Activated CD4-positive, alpha-beta T cell treated with anti-CD3 and anti-CD28 coated beads, Interleukin-2, amount 10 ng/mL, durations not matched to agents 7 days and 5 days (primary cell): ENCODE results near the gene TMIGD1. TPM values are rescaled to one million over a fixed set of nuclear protein-coding genes. Genes with fewer than 3 reads are reported as not detected.

Experiments used
- CTCF ChIA-PET: fragments of 350-600 bp; sonication (Branson Sonifier 250); formaldehyde crosslinking; loops from one replicate; lab custom pipeline; 2021; ENCODE audit warnings: antibody characterized with exemption; lab: Charles Lee
- POLR2A ChIA-PET: fragments of 350-600 bp; sonication (Branson Sonifier 250); formaldehyde crosslinking; loops from one replicate; lab custom pipeline; 2021; ENCODE audit warnings: antibody characterized with exemption; lab: Charles Lee
- DNase-seq: peaks from one replicate; pipeline ENCODE4 v3.0.0-alpha.2; 2020
- H3K27ac Mint-ChIP-seq: one replicate; pipeline ENCODE4 v1.8.0; 2021; ENCODE audit warnings: mild to moderate bottlenecking, moderate library complexity, mixed read lengths
- H3K27me3 Mint-ChIP-seq: one replicate; pipeline ENCODE4 v1.8.0; 2021; ENCODE audit warnings: mixed read lengths
- H3K36me3 Mint-ChIP-seq: one replicate; pipeline ENCODE4 v1.8.0; 2021; ENCODE audit warnings: low read depth, mixed read lengths
- H3K4me1 Mint-ChIP-seq: one replicate; pipeline ENCODE4 v1.8.0; 2021; ENCODE audit warnings: mixed read lengths
- H3K4me3 Mint-ChIP-seq: one replicate; pipeline ENCODE4 v1.8.0; 2021; ENCODE audit warnings: mild to moderate bottlenecking, moderate library complexity, mixed read lengths
- H3K9me3 Mint-ChIP-seq: one replicate; pipeline ENCODE4 v1.8.0; 2021; ENCODE audit warnings: mixed read lengths
- total RNA-seq, 2 experiments: library from RNA; stranded (reverse); gene quantifications; one replicate each; pipeline ENCODE4 v1.2.3, GENCODE V29; 2021

Gene TMIGD1
- not detected for total RNA-seq

- peaks cover 2% of the 10 kb centered on the region for H3K36me3 Mint-ChIP-seq
- POLR2A ChIA-PET: interaction anchor here (0.6 kb wide), 1 partner anchor 163 kb away, joined by 4 read pairs; no protein-coding TSS in a partner anchor
- H3K27me3 Mint-ChIP-seq: no peaks in the 10 kb centered on the region
- DNase-seq: no peak
- CTCF ChIA-PET: interaction anchor here (1.8 to 4.4 kb wide), 2 partner anchors 42 to 229 kb away, joined by 6 to 25 read pairs; partner anchors contain the start of gene BLMH
- peak within 1 kb of the TSS; percentile 88 for H3K27ac Mint-ChIP-seq
- H3K4me1 Mint-ChIP-seq: peaks cover 56% of the 10 kb centered on the region
- peaks cover 3% of the 10 kb centered on the region for H3K9me3 Mint-ChIP-seq
- H3K4me3 Mint-ChIP-seq: no peak within 1 kb of the TSS
Measured at GRCh38 chr17:30333503-30334360, at the start of gene TMIGD1. Gene TMIGD1, minus strand, starts transcription at chr17:30334057. Its CDS starts 1,924 bp downstream, at chr17:30332133.

DNA sequence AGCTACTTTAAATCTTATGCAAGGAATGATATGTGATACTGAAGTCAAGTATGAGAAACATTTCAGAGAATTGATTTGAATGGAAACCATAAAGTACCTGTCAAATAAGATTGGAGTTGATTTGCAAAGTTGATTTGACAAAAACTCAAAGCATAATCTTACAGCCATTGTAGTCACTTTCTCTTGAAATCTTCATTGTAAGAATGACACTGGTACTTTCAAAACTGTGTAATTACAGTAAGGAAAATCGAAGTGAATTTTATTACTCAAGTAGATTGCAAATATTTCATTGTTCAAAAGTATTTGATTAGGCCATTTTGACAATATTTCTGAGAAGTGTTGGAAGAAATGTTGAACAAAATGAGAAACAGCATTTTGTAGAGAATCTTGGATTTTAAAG lies 48.5 kb upstream of the TMIGD1 start:
- Mint-ChIP-seq H3K9me3 (no peaks in the 10 kb centered on the region), H3K4me3 (no peak overlapping the region), H3K36me3 (peaks cover 8% of the 10 kb centered on the region), H3K4me1 (peaks cover 46% of the 10 kb centered on the region), H3K27ac (no peak overlapping the region), H3K27me3 (no peaks in the 10 kb centered on the region)
- CTCF ChIA-PET: no interaction called here
- POLR2A ChIA-PET: no interaction called here
- DNase-seq: no peak

GRCh38 chr17:30381340-30381659 lies 47.4 kb upstream of the TMIGD1 start:
- POLR2A ChIA-PET: no interaction called here
- peaks cover 55% of the 10 kb centered on the region for H3K4me1 Mint-ChIP-seq
- no peak overlapping the region for H3K4me3 Mint-ChIP-seq
- no peak overlapping the region for H3K27ac Mint-ChIP-seq
- DNase-seq: no peak
- no peaks in the 10 kb centered on the region for H3K27me3 Mint-ChIP-seq
- H3K36me3 Mint-ChIP-seq: peaks cover 2% of the 10 kb centered on the region
- no peaks in the 10 kb centered on the region for H3K9me3 Mint-ChIP-seq
- CTCF ChIA-PET: interaction anchor here (0.8 to 1.6 kb wide), 7 partner anchors 10 to 256 kb away, joined by 3 to 4 read pairs (median 3); no protein-coding TSS in a partner anchor

GRCh38 chr17:30380643-30381339 lies 46.9 kb upstream of the TMIGD1 start:
- CTCF ChIA-PET: interaction anchor here (0.8 to 1.6 kb wide), 8 partner anchors 9 to 256 kb away, joined by 3 to 4 read pairs (median 3); no protein-coding TSS in a partner anchor
- DNase-seq: no peak
- H3K9me3 Mint-ChIP-seq: no peaks in the 10 kb centered on the region
- peaks cover 55% of the 10 kb centered on the region for H3K4me1 Mint-ChIP-seq
- peaks cover 1% of the 10 kb centered on the region for H3K36me3 Mint-ChIP-seq
- peak overlapping the region; percentile 75 for H3K4me3 Mint-ChIP-seq
- no peaks in the 10 kb centered on the region for H3K27me3 Mint-ChIP-seq
- POLR2A ChIA-PET: interaction anchor here (0.6 kb wide), 1 partner anchor 21 kb away, joined by 3 read pairs; no protein-coding TSS in a partner anchor
- H3K27ac Mint-ChIP-seq: no peak overlapping the region

DNA sequence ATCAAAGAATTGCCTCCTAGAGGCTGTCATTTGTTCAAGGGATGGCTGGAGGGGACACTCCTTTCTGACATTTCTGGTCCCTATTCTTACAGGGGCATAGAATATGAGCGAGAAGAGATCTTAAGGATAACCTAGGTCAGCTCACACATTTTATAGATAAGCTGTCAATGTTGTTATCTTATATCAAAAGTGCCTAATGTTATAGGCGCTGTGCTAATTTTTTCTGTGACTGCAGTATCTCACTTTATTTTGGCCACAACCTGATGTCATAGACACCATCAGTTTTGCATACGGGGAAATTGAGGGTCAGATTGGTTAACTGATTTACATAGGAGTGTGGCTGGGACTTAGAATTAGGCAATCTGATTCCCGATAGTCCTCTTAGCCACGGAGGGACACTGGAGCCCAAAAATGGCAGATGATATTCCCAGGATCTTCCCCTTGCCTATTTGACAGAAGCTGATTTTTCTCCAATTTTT lies 46.1 kb upstream of the TMIGD1 start:
- Mint-ChIP-seq H3K4me1 (peaks cover 55% of the 10 kb centered on the region), H3K36me3 (no peaks in the 10 kb centered on the region), H3K4me3 (peak overlapping the region; percentile 75), H3K27ac (peak overlapping the region; percentile 80), H3K27me3 (no peaks in the 10 kb centered on the region), H3K9me3 (no peaks in the 10 kb centered on the region)
- no peak for DNase-seq
- ChIA-PET POLR2A (no interaction called here), CTCF (interaction anchor here (1.3 to 3.2 kb wide), 7 partner anchors 8 to 44 kb away, joined by 3 to 9 read pairs (median 4); no protein-coding TSS in a partner anchor)

- CTCF ChIA-PET: interaction anchor here (0.6 to 3.2 kb wide), 4 partner anchors 8 to 19 kb away, joined by 3 to 9 read pairs (median 4); no protein-coding TSS in a partner anchor
- no peaks in the 10 kb centered on the region for H3K9me3 Mint-ChIP-seq
- H3K27ac Mint-ChIP-seq: peak overlapping the region; percentile 80
- no peaks in the 10 kb centered on the region for H3K36me3 Mint-ChIP-seq
- peaks cover 2% of the 10 kb centered on the region for H3K27me3 Mint-ChIP-seq
- peak; percentile 32 for DNase-seq
- peak overlapping the region; percentile 75 for H3K4me3 Mint-ChIP-seq
- peaks cover 55% of the 10 kb centered on the region for H3K4me1 Mint-ChIP-seq
- POLR2A ChIA-PET: no interaction called here
Measured at GRCh38 chr17:30379303-30379902, 45.5 kb upstream of the TMIGD1 start.

GRCh38 chr17:30378825-30379302 lies 45.0 kb upstream of the TMIGD1 start, which contains the start of gene CPD:
Gene CPD, plus strand, starts transcription at chr17:30378927. Its CDS starts 54 bp downstream, at chr17:30378981.
- DNase-seq: peak; percentile 96
- Mint-ChIP-seq H3K4me3 (peak within 1 kb of the TSS; percentile 79), H3K27ac (peak within 1 kb of the TSS; percentile 90), H3K9me3 (no peaks in the 10 kb centered on the region), H3K4me1 (peaks cover 55% of the 10 kb centered on the region), H3K27me3 (peaks cover 2% of the 10 kb centered on the region), H3K36me3 (no peaks in the 10 kb centered on the region)
- POLR2A ChIA-PET: no interaction called here
- CTCF ChIA-PET: interaction anchor here (0.6 to 3.2 kb wide), 3 partner anchors 9 to 20 kb away, joined by 3 to 9 read pairs (median 4); no protein-coding TSS in a partner anchor

- H3K4me1 Mint-ChIP-seq: peaks cover 53% of the 10 kb centered on the region
- DNase-seq: peak; percentile 65
- peak overlapping the region; percentile 90 for H3K27ac Mint-ChIP-seq
- POLR2A ChIA-PET: interaction anchor here (0.5 kb wide), 1 partner anchor 738 kb away, joined by 4 read pairs; no protein-coding TSS in a partner anchor
- no peaks in the 10 kb centered on the region for H3K9me3 Mint-ChIP-seq
- H3K27me3 Mint-ChIP-seq: peaks cover 2% of the 10 kb centered on the region
- CTCF ChIA-PET: interaction anchor here (1.2 to 3.2 kb wide), 3 partner anchors 9 to 252 kb away, joined by 3 to 9 read pairs (median 3); no protein-coding TSS in a partner anchor
- peak overlapping the region; percentile 79 for H3K4me3 Mint-ChIP-seq
- no peaks in the 10 kb centered on the region for H3K36me3 Mint-ChIP-seq
Measured at GRCh38 chr17:30378241-30378824, 44.5 kb upstream of the TMIGD1 start.

DNA sequence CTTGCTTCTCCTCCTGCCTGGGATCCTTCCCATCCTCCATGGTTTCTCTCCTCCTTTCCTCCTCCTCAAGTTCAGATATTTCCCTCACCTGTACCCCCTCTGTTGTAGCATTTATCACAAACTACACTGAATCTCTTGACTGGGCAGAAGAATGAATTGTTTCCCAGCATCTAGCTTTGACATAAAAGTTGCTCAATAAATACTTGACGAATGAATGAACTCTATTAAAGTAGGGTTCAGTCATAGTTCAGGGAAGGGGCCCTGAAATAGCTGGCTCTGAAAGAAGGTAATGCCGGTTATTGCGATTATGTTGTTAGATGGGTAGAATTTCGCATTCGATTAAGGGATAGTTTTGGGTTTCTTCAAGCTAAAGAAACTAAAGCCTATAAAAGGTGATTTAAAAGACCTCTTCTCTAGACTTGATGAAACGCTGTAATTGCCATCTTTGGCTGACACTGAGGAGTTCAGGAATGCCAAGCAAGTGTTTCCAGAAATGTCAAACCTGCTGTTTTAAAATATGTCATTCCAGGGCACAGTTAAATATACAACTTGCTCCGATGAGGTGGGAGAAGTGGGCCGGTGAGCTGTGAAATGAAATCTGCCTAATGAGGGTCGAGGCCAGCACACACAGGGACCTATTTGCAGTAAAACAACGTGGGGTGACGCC lies 43.9 kb upstream of the TMIGD1 start:
- POLR2A ChIA-PET: interaction anchor here (0.5 kb wide), 1 partner anchor 737 kb away, joined by 4 read pairs; no protein-coding TSS in a partner anchor
- H3K4me1 Mint-ChIP-seq: peaks cover 51% of the 10 kb centered on the region

GRCh38 chr17:30376621-30377452 lies 43.0 kb upstream of the TMIGD1 start:
- ChIA-PET CTCF (interaction anchor here (1.2 to 3.2 kb wide), 3 partner anchors 11 to 251 kb away, joined by 3 to 9 read pairs (median 3); no protein-coding TSS in a partner anchor), POLR2A (no interaction called here)
- Mint-ChIP-seq H3K27me3 (peaks cover 2% of the 10 kb centered on the region), H3K4me3 (no peak overlapping the region), H3K36me3 (no peaks in the 10 kb centered on the region), H3K27ac (no peak overlapping the region), H3K4me1 (peaks cover 53% of the 10 kb centered on the region), H3K9me3 (no peaks in the 10 kb centered on the region)
- no peak for DNase-seq

More for the DNA sequence above, 43.9 kb upstream of the TMIGD1 start:
- H3K27me3 Mint-ChIP-seq: peaks cover 2% of the 10 kb centered on the region
- CTCF ChIA-PET: interaction anchor here (1.2 to 3.2 kb wide), 3 partner anchors 10 to 252 kb away, joined by 3 to 9 read pairs (median 3); no protein-coding TSS in a partner anchor
- no peaks in the 10 kb centered on the region for H3K9me3 Mint-ChIP-seq
- DNase-seq: no peak
- H3K36me3 Mint-ChIP-seq: no peaks in the 10 kb centered on the region
- H3K27ac Mint-ChIP-seq: peak overlapping the region; percentile 90
- peak overlapping the region; percentile 79 for H3K4me3 Mint-ChIP-seq
